Islet of Langerhans (tissue), 1 donor: ENCODE data around the gene AFAP1.

Source experiments
- FAIRE-seq: peaks from one replicate; lab custom pipeline; 2011; peaks lifted over from hg19 to GRCh38; lab: Jason Lieb, UNC

The AFAP1 gene

GRCh38 chr4:7735961-7736360, 203.7 kb downstream of the AFAP1 start:
- no peak for FAIRE-seq

GRCh38 chr4:7735395-7735794, 204.3 kb downstream of the AFAP1 start:
- no peak for FAIRE-seq

GRCh38 chr4:7734651-7735260, 204.9 kb downstream of the AFAP1 start:
- FAIRE-seq = no peak

DNA sequence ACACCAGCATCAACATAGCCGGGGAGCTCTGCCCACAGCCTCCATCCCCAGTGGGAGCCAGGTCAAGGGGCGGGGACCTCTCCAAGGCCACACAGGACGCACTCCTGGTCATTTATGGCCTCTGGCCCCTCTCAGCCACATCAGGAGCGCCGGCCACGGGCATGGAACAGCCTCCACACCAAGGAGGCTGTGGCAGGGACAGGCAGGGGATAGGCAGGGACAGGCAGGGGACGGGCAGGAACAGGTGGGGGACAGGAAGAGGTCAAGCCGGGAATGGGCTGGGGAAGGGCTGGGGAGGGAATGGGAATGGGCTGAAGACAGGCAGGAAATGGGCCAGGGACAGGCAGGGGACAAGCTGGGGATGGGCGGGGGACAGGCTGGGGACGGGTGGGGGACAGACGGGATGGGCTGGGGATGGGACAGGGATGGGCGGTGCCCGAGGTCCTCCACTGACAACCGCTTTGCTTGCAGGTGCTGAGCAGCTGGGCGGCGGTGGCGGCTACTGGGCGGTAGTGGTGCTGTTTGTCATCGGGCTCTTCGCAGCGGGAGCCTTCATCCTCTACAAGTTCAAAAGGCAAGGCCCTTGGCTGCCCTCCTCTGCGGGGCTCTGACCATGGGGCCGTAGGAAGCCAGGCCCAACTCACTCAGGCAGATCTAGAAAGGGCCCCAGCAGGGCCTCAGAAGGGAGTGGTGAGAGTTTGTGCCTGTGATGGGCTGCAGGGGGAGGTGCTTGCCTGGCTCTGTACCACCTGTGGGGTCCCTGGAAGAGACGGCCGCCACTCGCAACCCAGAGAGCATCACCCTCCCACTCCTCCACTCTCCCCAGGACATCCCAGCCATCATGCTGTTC, 205.6 kb downstream of the AFAP1 start:
- FAIRE-seq = no peak

DNA sequence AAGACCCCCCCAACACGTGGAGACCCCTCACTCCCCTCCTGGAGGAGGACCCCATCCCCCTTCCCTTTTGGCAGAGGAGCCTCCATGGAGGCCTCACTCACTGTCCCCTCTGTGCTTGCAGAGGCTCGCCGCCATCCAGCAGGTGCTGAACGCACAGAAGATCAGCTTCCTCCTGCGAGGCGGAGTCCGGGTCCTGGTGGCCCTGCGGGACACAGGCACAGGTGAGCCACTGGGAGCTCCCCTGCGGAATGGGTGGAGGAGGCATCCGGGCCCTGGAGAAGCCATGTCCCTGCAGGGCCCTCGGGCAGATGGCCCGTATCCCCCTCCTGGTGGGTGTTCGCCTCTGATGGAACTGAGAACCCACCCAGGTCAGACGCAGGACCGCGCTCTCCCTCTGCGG, 206.5 kb downstream of the AFAP1 start:
- no peak for FAIRE-seq

DNA sequence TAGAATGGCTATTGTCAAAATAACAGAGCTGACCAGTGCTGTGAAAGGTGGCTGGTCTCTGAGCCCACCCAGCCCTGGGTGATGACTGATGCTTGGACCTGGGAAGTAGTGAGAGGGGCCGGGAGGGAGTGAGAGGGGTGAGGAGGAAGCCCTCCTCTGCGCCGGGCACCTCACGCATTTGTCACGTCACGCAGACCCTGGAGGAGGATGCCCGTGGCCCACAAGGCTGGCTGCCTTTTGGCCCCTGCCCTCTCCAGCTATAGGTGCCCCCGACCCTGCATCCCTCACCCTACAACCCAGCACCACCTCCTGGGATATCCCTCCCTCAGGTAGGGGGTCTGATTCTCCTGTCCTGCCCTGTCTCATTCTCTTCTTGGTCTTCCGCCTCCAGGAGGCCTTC, 207.4 kb downstream of the AFAP1 start:
- no peak for FAIRE-seq

GRCh38 chr4:7731437-7731836, 208.2 kb downstream of the AFAP1 start:
- no peak for FAIRE-seq

DNA sequence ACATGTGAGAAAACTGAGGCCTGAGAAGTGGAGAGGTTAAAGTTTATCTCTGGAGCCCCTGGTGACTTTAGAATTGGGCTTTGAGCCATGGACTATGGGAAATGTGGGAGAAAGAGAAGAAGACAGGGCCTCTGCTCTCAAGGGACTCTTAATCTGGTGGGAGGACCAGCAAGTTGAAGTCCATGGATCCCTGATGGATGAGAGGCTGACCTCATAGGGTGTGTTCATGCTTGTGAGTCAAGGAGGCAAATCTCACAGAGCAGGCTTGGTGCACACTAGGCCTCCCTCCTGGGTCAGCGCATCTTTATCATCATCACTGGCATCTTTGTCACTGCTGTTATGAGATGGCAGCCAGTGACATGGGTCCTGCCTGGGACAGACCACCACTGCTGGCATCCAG, 211.9 kb downstream of the AFAP1 start:
- FAIRE-seq = no peak

DNA sequence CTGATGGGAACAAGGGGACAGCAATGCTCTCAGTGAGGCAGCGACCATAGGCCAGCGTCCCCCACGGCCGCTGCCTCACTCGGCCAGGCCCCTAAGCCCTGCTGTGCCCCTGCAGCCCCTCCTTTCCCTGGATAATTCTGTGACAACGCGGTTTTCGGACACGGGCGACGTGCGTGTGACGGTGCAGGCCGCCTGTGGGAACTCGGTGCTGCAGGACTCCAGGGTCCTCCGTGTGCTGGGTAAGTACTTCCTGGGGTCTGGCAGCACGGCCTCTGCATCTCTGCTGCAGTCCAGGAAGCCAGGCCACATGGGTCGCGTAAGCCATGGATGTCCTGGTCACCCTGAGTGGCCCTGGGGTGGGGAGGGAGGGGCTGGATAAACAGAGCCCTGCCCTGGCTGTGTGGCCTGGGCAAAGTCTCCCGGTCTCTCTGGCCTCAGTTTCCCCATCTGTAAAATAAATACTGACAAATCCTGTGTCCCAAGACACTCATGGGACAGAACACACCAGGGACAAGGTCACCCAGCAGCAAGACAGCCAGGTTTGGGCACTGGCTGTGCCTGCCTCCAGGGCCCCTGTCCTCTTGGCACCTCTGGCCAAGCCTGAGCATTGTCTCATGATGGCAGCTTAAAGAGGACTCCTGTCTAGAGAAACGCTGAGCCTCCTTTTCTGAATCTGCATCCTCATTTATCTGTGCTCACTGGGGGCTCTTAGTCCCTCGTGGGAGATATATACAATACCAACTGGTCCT, 212.8 kb downstream of the AFAP1 start:
- FAIRE-seq = no peak

- no peak for FAIRE-seq
Observed at GRCh38 chr4:7725951-7726350, 213.7 kb downstream of the AFAP1 start.

- no peak for FAIRE-seq
Observed at GRCh38 chr4:7723625-7724024, 216.0 kb downstream of the AFAP1 start.

GRCh38 chr4:7722766-7723387, 216.8 kb downstream of the AFAP1 start:
- no peak for FAIRE-seq

DNA sequence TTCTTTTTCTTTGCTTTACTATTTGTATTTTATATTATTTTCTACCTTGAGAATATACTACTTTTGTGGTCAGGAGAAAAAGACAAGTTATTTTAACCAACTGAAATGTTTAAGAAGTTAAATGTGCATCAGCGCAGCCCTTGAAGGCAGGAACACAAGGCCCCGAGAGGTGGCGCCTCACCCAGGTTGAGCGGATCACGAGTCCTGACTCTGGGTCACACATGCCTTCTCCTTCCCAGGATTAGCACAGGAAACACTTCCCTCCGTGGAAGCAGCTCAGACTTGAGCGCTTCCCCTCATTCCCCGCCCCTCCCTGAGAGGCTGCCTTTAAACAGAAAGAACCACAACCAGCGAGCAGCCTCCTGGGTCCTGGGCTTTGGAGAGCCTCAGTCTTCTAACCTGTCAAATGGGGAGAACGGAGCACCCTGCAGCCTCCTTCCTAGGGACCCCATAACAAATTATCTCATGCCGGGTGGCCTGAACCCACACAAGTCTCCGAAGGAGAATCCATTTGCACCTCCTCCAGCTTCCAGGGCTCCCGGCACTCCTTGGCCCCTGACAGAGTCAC, 217.6 kb downstream of the AFAP1 start:
- FAIRE-seq = no peak

DNA sequence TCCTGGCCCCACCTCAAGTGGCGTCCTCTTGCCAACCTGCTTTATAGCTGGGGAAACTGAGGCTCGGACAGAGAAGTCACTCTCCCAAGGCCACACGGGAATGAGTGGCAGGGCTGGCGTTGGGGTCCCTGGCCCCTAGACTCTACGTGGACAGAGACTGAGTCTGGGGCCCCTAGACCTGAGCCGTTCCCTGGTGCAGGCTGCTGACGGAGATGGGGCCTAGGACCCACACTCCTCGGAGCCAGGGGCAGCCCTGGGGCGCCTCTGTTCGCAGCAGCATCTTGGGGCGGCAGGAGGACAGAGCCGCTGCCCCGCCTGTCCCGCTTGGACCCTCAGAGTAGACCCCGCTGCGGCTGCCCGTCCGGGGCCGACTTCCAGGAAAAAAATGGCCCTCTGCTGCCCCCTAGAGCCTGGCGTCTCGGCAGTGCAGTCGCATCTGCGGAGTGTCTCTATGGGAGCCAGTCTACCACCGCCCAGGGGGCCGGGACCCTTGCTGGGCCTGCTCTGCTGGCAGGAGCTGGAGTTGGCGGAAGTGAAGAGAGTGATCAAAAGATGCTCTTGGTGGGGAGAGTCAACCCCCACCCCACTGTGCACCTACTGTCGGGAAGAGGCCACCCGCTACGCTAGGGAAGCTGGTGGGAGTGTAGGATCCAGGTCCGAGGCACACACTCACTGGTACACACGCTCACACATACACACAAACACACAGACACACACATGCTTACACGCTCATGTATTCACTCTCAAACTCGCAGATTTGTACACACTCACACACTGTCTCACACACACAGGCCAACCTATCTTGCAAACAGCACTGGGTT, 220.1 kb downstream of the AFAP1 start:
- FAIRE-seq = no peak

GRCh38 chr4:7717946-7718490, 221.6 kb downstream of the AFAP1 start:
- FAIRE-seq = no peak

DNA sequence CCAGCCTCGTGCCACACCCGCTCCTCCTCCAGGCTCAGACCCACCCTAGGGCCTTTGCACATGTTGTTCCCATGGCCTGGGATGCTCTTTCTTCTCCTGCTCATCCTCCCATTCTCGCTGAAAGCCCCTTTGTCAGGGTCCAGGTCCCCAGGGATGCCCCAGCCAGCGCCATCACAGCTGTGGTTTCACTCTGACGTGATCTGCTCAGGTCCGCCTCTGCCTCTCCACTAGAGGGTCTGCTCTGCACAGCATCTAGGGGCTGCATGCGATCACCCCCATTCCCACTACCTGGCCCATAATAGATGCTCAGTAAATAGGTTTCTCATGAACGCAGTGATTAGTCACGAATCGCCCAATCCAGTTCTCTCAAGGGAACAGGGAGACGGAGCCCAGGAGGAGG, 222.5 kb downstream of the AFAP1 start:
- no peak for FAIRE-seq

- FAIRE-seq = no peak
Observed at GRCh38 chr4:7716010-7716721, 223.5 kb downstream of the AFAP1 start.

- no peak for FAIRE-seq
Observed at GRCh38 chr4:7715271-7716009, 224.2 kb downstream of the AFAP1 start.

DNA sequence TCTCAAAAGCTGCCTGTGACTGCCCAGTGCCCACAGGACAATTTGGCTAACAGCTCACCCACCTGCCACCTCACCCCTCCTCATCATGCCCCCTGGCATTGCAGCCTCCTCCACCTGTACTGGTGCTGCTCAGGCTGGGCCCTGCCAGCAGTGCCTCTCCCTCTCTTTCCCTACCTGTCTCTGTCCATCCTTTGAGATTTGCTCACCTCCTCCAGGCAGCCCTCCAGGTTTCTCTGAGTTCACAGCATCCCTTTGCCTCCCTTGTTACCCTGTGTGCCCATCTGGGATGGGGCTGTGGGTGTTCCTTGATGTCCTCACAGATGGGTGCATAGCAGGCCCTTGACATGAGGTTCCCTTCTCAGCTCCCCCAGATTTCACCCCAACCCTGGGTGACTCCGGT, 224.9 kb downstream of the AFAP1 start:
- no peak for FAIRE-seq

GRCh38 chr4:7714176-7714575, 225.5 kb downstream of the AFAP1 start:
- FAIRE-seq = no peak
